Karpas-422 (cell line): ENCODE data around the gene USP9X. TPM values are rescaled to one million over a fixed set of nuclear protein-coding genes. Genes with fewer than 3 reads are reported as not detected.

Experiments
- DNase-seq: peaks from one replicate; pipeline ENCODE4 v3.0.0-alpha.2; 2015
- H2AFZ ChIP-seq: fragments of 200-600 bp; sonication (generic); 2 replicates; pipeline ENCODE4 v1.6.1; 2014; ENCODE audit warnings: antibody characterized with exemption, low read length, mixed read lengths
- H3K27ac ChIP-seq: fragments of 200-600 bp; sonication (generic); 2 replicates; pipeline ENCODE4 v1.5.1; 2014; ENCODE audit warnings: mild to moderate bottlenecking, low read length, moderate library complexity
- H3K27me3 ChIP-seq: fragments of 200-600 bp; sonication (generic); 2 replicates; pipeline ENCODE4 v1.6.1; 2014; ENCODE audit warnings: low read length, mixed read lengths
- H3K36me3 ChIP-seq: fragments of 200-600 bp; sonication (generic); 2 replicates; pipeline ENCODE4 v1.6.1; 2014; ENCODE audit warnings: low read length, mixed read lengths; ENCODE audit not compliant: insufficient read depth
- H3K4me1 ChIP-seq: fragments of 200-600 bp; sonication (generic); 2 replicates; pipeline ENCODE4 v1.6.1; 2014; ENCODE audit warnings: mild to moderate bottlenecking, low read length, mixed read lengths
- H3K4me2 ChIP-seq: fragments of 200-600 bp; sonication (generic); 2 replicates; pipeline ENCODE4 v1.6.1; 2014; ENCODE audit warnings: low read length, low read depth, mild to moderate bottlenecking; ENCODE audit not compliant: poor library complexity, severe bottlenecking
- H3K4me3 ChIP-seq: fragments of 200-600 bp; sonication (generic); 2 replicates; pipeline ENCODE4 v1.5.1; 2014; ENCODE audit warnings: mild to moderate bottlenecking, antibody characterized with exemption, low read length, mixed read lengths
- H3K79me2 ChIP-seq: fragments of 200-600 bp; sonication (generic); 2 replicates; pipeline ENCODE4 v1.6.1; 2014; ENCODE audit warnings: mild to moderate bottlenecking, low read length, mixed read lengths
- H3K9ac ChIP-seq: fragments of 200-600 bp; sonication (generic); 2 replicates; pipeline ENCODE4 v1.6.0; 2014; ENCODE audit warnings: low read length
- H3K9me2 ChIP-seq: fragments of 200-600 bp; sonication (generic), shearing (Covaris generic); replicated peaks from 2 replicates; pipeline ENCODE4 v1.6.0; 2014; ENCODE audit warnings: mild to moderate bottlenecking, low read length, moderate library complexity; ENCODE audit not compliant: insufficient read depth
- H3K9me3 ChIP-seq: fragments of 300-700, 200-600 bp; sonication (generic); 2 replicates; pipeline ENCODE4 v1.6.1; 2014; ENCODE audit warnings: low read length, mixed read lengths
- H4K20me1 ChIP-seq: fragments of 200-600 bp; sonication (generic); 2 replicates; pipeline ENCODE4 v1.6.1; 2014; ENCODE audit warnings: mild to moderate bottlenecking, antibody characterized with exemption, low read length, low read depth; ENCODE audit not compliant: insufficient read depth
- total RNA-seq: library from RNA; depleted of rRNA; stranded (reverse); fragments of >200 nt; shearing (Covaris generic); gene quantifications from 2 replicates; pipeline ENCODE4 v1.2.3, GENCODE V29; 2014; ENCODE audit warnings: low replicate concordance

Gene USP9X
- total RNA-seq, 1 experiment from 2014 or later, result 160 TPM

DNA sequence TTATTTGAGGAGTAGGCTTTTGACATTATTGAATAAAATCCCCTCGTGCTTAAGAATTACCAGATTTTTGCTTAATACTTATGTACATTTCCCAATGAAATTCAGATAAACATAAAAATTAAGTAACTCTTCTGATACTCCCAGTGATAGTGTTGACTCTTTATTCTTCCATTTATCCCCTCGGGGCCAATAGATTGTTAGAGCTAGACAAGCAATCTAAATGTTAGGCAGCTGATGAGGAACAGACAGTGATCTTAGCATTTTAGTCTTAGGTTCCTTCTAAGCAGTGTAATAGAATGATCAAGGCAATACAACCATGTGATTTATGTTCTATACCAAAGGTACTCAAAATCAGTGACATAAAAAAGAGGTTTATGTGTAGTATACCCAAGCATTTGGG, 68.7 kb downstream of the USP9X start:
- no peak for DNase-seq
- H4K20me1 ChIP-seq, result no peaks in the 10 kb centered on the region
- H3K9me3 ChIP-seq, result no peaks in the 10 kb centered on the region
- no peak overlapping the region for H3K4me2 ChIP-seq
- no peak overlapping the region for H2AFZ ChIP-seq
- H3K36me3 ChIP-seq, result peaks cover 54% of the 10 kb centered on the region; the same call in 1 of the 2 replicates
- no peaks in the 10 kb centered on the region for H3K9me2 ChIP-seq
- H3K79me2 ChIP-seq, result peaks cover 21% of the 10 kb centered on the region; the same call in 1 of the 2 replicates
- H3K27me3 ChIP-seq, result no peaks in the 10 kb centered on the region
- H3K4me1 ChIP-seq, result peaks cover 23% of the 10 kb centered on the region
- no peak overlapping the region for H3K27ac ChIP-seq
- no peak overlapping the region for H3K4me3 ChIP-seq
- no peak overlapping the region for H3K9ac ChIP-seq

DNA sequence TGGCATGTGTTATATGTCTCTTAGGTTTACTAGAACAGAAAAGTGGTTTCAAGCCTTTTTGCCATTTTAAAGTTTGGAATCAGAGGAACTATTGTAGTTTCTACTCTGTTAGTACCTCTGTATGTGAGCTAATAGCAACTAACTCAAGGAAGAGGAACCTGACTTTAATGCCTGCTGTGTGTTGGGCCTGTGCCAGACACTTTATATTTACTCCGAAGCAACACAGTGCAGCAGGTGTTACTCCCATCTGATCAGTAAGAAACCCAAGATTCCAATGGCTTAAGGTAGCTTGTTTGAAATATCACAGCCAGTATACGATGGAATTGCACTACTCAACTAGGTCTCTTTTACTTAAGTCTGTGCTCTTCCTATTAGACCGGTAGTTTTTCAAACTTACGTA, 79.2 kb downstream of the USP9X start:
- Histone ChIP-seq H3K9ac (no peak overlapping the region), H2AFZ (no peak overlapping the region), H3K9me2 (no peaks in the 10 kb centered on the region), H3K4me1 (no peaks in the 10 kb centered on the region), H3K4me3 (no peak overlapping the region), H3K27ac (no peak overlapping the region), H3K27me3 (no peaks in the 10 kb centered on the region), H3K36me3 (peaks cover 21% of the 10 kb centered on the region; the same call in 1 of the 2 replicates), H3K4me2 (no peak overlapping the region), H4K20me1 (no peaks in the 10 kb centered on the region), H3K9me3 (no peaks in the 10 kb centered on the region), H3K79me2 (peaks cover 10% of the 10 kb centered on the region; the same call in 1 of the 2 replicates)
- DNase-seq, result no peak

DNA sequence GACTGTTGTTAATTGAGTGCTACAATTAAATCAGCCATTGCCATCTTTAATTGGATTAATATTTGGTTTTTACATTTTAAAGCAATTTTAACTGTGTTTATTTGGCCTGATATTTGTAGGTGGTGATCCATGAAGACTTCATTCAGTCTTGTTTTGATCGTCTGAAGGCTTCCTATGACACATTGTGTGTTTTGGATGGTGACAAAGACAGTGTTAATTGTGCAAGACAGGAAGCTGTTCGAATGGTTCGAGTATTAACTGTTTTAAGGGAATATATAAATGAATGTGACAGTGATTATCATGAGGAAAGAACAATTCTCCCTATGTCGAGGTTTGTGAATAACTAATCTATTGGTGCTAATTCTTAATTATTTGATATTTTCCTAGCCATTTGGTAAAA, 82.6 kb downstream of the USP9X start:
- Histone ChIP-seq H3K36me3 (peaks cover 50% of the 10 kb centered on the region), H3K27me3 (no peaks in the 10 kb centered on the region), H3K79me2 (peaks cover 16% of the 10 kb centered on the region; the same call in 1 of the 2 replicates), H2AFZ (no peak overlapping the region), H4K20me1 (no peaks in the 10 kb centered on the region), H3K4me2 (no peak overlapping the region), H3K9me2 (no peaks in the 10 kb centered on the region), H3K9ac (no peak overlapping the region), H3K4me3 (no peak overlapping the region), H3K27ac (no peak overlapping the region), H3K9me3 (no peaks in the 10 kb centered on the region), H3K4me1 (no peaks in the 10 kb centered on the region)
- no peak for DNase-seq

DNA sequence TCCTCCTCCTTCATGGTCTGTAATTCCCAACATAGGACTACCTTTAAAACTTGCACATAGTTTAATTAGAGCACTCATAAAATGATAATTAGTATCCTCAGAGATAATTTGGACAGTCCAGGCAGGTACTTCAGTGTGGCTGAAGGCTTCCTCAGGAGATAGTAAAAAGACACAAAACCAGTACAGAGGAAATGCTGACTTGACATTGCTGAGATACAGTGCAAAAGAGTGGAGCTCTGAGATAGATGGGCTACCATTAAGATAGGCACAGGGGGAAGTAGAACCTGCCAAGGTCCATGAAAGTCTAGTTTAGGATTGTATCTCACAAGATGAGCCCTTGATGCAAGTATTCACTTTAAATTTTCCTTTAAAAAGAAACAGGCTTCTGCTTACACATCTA, 91.0 kb downstream of the USP9X start:
- H4K20me1 ChIP-seq, result no peaks in the 10 kb centered on the region
- H3K4me2 ChIP-seq, result no peak overlapping the region
- no peak overlapping the region for H3K27ac ChIP-seq
- no peaks in the 10 kb centered on the region for H3K9me2 ChIP-seq
- no peaks in the 10 kb centered on the region for H3K9me3 ChIP-seq
- no peak overlapping the region for H2AFZ ChIP-seq
- peaks cover 34% of the 10 kb centered on the region for H3K36me3 ChIP-seq
- peaks cover 27% of the 10 kb centered on the region for H3K4me1 ChIP-seq
- H3K27me3 ChIP-seq, result no peaks in the 10 kb centered on the region
- no peak overlapping the region for H3K4me3 ChIP-seq
- DNase-seq, result no peak
- H3K79me2 ChIP-seq, result peaks cover 38% of the 10 kb centered on the region
- no peak overlapping the region for H3K9ac ChIP-seq

DNA sequence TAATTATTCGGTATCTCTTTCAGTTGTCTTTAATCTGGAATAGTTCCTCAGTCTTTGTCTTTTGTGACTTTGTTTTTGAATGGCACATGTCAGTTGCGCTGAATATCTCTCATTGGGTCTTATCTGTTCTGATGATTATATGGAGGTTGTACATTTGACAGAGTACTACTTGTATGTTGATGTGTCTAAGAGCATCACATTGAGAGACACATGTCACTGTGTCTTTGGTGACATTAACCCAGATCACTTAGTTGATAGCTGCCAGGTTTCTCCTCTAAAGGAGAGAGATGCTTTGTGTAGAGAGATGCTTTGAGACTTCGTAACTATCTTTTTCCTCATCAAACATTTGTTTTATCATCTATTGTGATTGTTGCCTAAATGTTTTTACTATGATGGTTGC, 92.1 kb downstream of the USP9X start:
- no peaks in the 10 kb centered on the region for H3K9me2 ChIP-seq
- H3K27me3 ChIP-seq, result no peaks in the 10 kb centered on the region
- peaks cover 46% of the 10 kb centered on the region for H3K79me2 ChIP-seq
- H2AFZ ChIP-seq, result no peak overlapping the region
- peaks cover 28% of the 10 kb centered on the region for H3K36me3 ChIP-seq
- no peak overlapping the region for H3K9ac ChIP-seq
- no peak overlapping the region for H3K27ac ChIP-seq
- H3K4me1 ChIP-seq, result peaks cover 32% of the 10 kb centered on the region
- no peaks in the 10 kb centered on the region for H3K9me3 ChIP-seq
- DNase-seq, result no peak
- no peak overlapping the region for H3K4me2 ChIP-seq
- H4K20me1 ChIP-seq, result no peaks in the 10 kb centered on the region
- no peak overlapping the region for H3K4me3 ChIP-seq

DNA sequence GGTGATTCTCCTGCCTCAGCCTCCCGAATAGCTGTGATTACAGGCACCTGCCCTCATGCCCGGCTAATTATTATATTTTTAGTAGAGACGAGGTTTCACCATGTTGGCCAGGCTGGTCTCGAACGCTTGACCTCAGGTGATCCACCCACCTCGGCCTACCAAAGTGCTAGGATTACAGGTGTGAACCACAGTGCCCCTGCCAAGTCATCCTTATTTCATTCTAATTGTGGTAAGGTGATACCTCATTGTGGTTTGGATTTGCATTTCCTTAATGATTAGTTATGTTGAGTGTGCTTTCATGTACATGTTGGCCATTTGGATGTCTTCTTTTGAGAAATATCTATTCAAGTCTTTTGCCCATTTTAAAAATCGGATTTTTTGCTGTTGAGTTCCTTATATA, 93.0 kb downstream of the USP9X start:
- H3K4me1 ChIP-seq, result peaks cover 33% of the 10 kb centered on the region
- no peaks in the 10 kb centered on the region for H3K9me2 ChIP-seq
- no peak overlapping the region for H3K27ac ChIP-seq
- H2AFZ ChIP-seq, result no peak overlapping the region
- H4K20me1 ChIP-seq, result no peaks in the 10 kb centered on the region
- H3K4me2 ChIP-seq, result peak overlapping the region; percentile 11
- DNase-seq, result peak; percentile 47
- H3K27me3 ChIP-seq, result no peaks in the 10 kb centered on the region
- peaks cover 44% of the 10 kb centered on the region for H3K79me2 ChIP-seq
- H3K9ac ChIP-seq, result no peak overlapping the region
- no peak overlapping the region for H3K4me3 ChIP-seq
- no peaks in the 10 kb centered on the region for H3K9me3 ChIP-seq
- peaks cover 19% of the 10 kb centered on the region for H3K36me3 ChIP-seq

DNA sequence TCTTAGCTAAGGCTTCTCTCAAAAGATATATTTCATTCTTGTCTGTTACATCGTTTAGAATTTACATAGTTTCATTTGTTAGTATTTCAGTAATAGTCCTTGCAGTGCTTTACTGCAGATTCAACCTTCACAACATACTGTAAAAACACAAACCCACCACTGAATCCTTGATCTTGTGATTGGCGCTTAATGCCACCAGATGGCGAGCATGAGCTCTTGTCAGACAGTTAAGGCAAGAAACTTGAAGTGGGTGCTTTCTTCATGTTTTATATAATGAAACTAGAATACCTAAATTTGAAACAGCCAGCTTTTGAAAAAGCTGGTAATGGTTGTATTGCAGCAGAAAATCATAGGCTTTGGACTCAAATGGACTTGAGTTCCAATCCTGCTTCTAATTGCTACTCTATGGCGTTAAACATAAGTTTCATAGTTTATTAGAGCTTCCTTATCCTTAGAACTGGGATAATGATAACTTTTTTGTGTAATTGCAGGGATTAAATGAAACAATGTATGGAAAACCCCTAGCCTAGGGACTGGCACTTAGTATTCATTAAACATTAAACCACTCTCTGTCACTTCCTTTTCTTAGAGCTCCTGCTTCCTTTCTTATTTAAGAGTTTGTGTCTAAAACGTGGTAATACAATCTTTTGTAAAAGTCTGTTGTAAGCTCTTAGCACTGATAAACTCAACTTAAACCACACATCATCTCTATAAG, 95.1 kb downstream of the USP9X start:
- Histone ChIP-seq H3K9ac (no peak overlapping the region), H3K9me3 (no peaks in the 10 kb centered on the region), H3K4me2 (no peak overlapping the region), H3K9me2 (no peaks in the 10 kb centered on the region), H4K20me1 (no peaks in the 10 kb centered on the region), H2AFZ (no peak overlapping the region), H3K27me3 (no peaks in the 10 kb centered on the region), H3K79me2 (peaks cover 38% of the 10 kb centered on the region), H3K4me3 (no peak overlapping the region), H3K27ac (no peak overlapping the region), H3K4me1 (peaks cover 48% of the 10 kb centered on the region), H3K36me3 (peaks cover 25% of the 10 kb centered on the region; the same call in 1 of the 2 replicates)
- DNase-seq, result peak; percentile 84

DNA sequence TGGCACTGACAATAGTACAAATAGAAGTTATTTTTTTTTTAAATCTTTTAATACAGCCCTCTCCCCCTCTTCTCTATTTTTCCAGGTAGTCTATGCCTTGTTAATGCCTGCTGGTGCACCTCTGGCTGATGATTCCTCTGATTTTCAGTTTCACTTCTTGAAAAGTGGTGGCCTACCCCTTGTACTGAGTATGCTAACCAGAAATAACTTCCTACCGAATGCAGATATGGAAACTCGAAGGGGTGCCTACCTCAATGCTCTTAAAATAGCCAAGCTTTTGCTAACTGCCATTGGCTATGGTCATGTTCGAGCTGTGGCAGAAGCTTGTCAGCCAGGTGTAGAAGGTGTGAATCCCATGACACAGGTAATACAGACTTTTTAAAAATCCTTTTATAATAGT, 99.1 kb downstream of the USP9X start:
- Histone ChIP-seq H3K4me3 (no peak overlapping the region), H3K36me3 (peaks cover 27% of the 10 kb centered on the region; the same call in 1 of the 2 replicates), H3K27ac (peak overlapping the region; percentile 49), H3K4me2 (peak overlapping the region; percentile 23), H3K9me3 (no peaks in the 10 kb centered on the region), H2AFZ (no peak overlapping the region), H3K79me2 (peaks cover 27% of the 10 kb centered on the region), H3K9ac (no peak overlapping the region), H4K20me1 (no peaks in the 10 kb centered on the region), H3K9me2 (no peaks in the 10 kb centered on the region), H3K4me1 (peaks cover 29% of the 10 kb centered on the region), H3K27me3 (no peaks in the 10 kb centered on the region)
- DNase-seq, result peak; percentile 66
